ENCODE measurements around the gene PPP2R3A. TPM values are rescaled to one million over a fixed set of nuclear protein-coding genes. Genes with fewer than 3 reads are reported as not detected.

PPP2R3A gene
- total and polyA plus RNA-seq, 9 of the 15 experiments (the other 6 are each of a cell fraction or from before 2014, with no cell fraction given): 0.10 to 0.50 (median 0.24) TPM

DNA sequence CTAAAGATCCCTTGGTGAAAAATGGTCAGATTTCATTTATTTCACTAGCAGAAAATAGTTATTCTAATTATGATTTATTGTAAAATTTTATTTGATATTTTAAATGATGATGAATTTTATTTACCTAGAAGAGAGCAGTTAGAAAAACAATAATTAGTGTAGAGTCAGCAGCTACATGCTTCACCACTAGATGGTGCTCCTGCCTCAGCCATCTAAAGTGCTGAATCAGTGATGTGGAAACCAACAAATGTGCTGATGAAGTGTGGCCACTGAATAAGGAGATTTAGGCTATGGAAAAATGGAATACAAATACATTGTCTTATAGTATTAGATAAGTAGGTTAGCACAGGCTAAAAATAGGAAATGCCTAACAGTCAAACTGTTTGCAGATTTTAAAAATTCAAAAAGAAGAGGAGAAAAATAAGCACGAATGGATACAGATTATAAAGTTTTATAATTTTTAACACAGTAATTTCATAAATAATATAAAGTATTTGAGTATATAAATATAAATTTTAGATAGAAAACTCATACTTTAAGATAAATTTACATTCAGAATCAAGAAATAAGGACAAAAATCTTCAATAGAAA is 109.8 kb downstream of the PPP2R3A start (continued):
- TF ChIP-seq, protein P1, sequence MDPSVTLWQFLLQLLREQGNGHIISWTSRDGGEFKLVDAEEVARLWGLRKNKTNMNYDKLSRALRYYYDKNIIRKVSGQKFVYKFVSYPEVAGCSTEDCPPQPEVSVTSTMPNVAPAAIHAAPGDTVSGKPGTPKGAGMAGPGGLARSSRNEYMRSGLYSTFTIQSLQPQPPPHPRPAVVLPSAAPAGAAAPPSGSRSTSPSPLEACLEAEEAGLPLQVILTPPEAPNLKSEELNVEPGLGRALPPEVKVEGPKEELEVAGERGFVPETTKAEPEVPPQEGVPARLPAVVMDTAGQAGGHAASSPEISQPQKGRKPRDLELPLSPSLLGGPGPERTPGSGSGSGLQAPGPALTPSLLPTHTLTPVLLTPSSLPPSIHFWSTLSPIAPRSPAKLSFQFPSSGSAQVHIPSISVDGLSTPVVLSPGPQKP (CRISPR knock-in tag; IDR thresholded peaks at IDR 0.05): no peak
- TF ChIP-seq, protein P2, sequence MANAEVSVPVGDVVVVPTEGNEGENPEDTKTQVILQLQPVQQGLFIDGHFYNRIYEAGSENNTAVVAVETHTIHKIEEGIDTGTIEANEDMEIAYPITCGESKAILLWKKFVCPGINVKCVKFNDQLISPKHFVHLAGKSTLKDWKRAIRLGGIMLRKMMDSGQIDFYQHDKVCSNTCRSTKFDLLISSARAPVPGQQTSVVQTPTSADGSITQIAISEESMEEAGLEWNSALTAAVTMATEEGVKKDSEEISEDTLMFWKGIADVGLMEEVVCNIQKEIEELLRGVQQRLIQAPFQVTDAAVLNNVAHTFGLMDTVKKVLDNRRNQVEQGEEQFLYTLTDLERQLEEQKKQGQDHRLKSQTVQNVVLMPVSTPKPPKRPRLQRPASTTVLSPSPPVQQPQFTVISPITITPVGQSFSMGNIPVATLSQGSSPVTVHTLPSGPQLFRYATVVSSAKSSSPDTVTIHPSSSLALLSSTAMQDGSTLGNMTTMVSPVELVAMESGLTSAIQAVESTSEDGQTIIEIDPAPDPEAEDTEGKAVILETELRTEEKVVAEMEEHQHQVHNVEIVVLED (CRISPR knock-in tag; IDR thresholded peaks at IDR 0.05): no peak
- TF ChIP-seq ADNP (tag; IDR thresholded peaks at IDR 0.05): no peak
- no peak for TF ChIP-seq KLF1 (tag; IDR thresholded peaks at IDR 0.05)
- TF ChIP-seq, protein P3, sequence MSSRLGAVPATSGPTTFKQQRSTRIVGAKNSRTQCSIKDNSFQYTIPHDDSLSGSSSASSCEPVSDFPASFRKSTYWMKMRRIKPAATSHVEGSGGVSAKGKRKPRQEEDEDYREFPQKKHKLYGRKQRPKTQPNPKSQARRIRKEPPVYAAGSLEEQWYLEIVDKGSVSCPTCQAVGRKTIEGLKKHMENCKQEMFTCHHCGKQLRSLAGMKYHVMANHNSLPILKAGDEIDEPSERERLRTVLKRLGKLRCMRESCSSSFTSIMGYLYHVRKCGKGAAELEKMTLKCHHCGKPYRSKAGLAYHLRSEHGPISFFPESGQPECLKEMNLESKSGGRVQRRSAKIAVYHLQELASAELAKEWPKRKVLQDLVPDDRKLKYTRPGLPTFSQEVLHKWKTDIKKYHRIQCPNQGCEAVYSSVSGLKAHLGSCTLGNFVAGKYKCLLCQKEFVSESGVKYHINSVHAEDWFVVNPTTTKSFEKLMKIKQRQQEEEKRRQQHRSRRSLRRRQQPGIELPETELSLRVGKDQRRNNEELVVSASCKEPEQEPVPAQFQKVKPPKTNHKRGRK (tag; IDR thresholded peaks at IDR 0.05): no peak
- TF ChIP-seq PHTF2 (CRISPR knock-in tag; IDR thresholded peaks at IDR 0.05): no peak
- TF ChIP-seq ZNF253 (CRISPR knock-in tag; conservative IDR thresholded peaks at IDR 0.05): no peak
- TF ChIP-seq, protein P4, sequence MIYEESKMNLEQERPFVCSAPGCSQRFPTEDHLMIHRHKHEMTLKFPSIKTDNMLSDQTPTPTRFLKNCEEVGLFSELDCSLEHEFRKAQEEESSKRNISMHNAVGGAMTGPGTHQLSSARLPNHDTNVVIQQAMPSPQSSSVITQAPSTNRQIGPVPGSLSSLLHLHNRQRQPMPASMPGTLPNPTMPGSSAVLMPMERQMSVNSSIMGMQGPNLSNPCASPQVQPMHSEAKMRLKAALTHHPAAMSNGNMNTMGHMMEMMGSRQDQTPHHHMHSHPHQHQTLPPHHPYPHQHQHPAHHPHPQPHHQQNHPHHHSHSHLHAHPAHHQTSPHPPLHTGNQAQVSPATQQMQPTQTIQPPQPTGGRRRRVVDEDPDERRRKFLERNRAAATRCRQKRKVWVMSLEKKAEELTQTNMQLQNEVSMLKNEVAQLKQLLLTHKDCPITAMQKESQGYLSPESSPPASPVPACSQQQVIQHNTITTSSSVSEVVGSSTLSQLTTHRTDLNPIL (CRISPR knock-in tag; IDR thresholded peaks at IDR 0.05): no peak
- no peak for TF ChIP-seq RFX7 (CRISPR knock-in tag; IDR thresholded peaks at IDR 0.05)
- TF ChIP-seq, protein P5, sequence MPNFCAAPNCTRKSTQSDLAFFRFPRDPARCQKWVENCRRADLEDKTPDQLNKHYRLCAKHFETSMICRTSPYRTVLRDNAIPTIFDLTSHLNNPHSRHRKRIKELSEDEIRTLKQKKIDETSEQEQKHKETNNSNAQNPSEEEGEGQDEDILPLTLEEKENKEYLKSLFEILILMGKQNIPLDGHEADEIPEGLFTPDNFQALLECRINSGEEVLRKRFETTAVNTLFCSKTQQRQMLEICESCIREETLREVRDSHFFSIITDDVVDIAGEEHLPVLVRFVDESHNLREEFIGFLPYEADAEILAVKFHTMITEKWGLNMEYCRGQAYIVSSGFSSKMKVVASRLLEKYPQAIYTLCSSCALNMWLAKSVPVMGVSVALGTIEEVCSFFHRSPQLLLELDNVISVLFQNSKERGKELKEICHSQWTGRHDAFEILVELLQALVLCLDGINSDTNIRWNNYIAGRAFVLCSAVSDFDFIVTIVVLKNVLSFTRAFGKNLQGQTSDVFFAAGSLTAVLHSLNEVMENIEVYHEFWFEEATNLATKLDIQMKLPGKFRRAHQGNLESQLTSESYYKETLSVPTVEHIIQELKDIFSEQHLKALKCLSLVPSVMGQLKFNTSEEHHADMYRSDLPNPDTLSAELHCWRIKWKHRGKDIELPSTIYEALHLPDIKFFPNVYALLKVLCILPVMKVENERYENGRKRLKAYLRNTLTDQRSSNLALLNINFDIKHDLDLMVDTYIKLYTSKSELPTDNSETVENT (CRISPR knock-in tag; IDR thresholded peaks at IDR 0.05): no peak
- TF ChIP-seq POU5F1 (IDR thresholded peaks at IDR 0.05; ENCODE audit: borderline replicate concordance, low read depth, low read length, partially characterized antibody): no peak
- TF ChIP-seq KAT2B (IDR thresholded peaks at IDR 0.05; ENCODE audit: low read depth, low read length): no peak
- TF ChIP-seq FOXM1 (IDR thresholded peaks at IDR 0.05; ENCODE audit: low read depth): no peak
- no peak for TF ChIP-seq FOXM1 (CRISPR knock-in tag; IDR thresholded peaks at IDR 0.05; ENCODE audit: low read depth)
- no peak for TF ChIP-seq ZNF707 (CRISPR knock-in tag; conservative IDR thresholded peaks at IDR 0.05)
- TF ChIP-seq HMG20A (CRISPR knock-in tag; conservative IDR thresholded peaks at IDR 0.05): no peak
- TF ChIP-seq, protein P6, sequence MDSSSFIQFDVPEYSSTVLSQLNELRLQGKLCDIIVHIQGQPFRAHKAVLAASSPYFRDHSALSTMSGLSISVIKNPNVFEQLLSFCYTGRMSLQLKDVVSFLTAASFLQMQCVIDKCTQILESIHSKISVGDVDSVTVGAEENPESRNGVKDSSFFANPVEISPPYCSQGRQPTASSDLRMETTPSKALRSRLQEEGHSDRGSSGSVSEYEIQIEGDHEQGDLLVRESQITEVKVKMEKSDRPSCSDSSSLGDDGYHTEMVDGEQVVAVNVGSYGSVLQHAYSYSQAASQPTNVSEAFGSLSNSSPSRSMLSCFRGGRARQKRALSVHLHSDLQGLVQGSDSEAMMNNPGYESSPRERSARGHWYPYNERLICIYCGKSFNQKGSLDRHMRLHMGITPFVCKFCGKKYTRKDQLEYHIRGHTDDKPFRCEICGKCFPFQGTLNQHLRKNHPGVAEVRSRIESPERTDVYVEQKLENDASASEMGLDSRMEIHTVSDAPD (CRISPR knock-in tag; IDR thresholded peaks at IDR 0.05): no peak
- TF ChIP-seq TAF7 (tag; IDR thresholded peaks at IDR 0.05): no peak

Data from K562 (cell line).